AG09309 (cell line): ENCODE measurements around the gene PPM1L.
A peak's percentile ranks its signal among the peaks of the same experiment; 100 is the strongest.

Experiments
- DNase-seq: peaks from one replicate; pipeline ENCODE4 v3.0.0-alpha.2; 2010; ENCODE audit warnings: low read depth
- H3K4me3 ChIP-seq: 2 replicates; pipeline ENCODE4 v1.5.1; 2011; ENCODE audit warnings: mild to moderate bottlenecking, low read depth, low read length, moderate library complexity; ENCODE audit not compliant: control insufficient read depth
- CTCF ChIP-seq: IDR thresholded peaks from 2 replicates; pipeline ENCODE4 v1.5.1; 2011; ENCODE audit warnings: mild to moderate bottlenecking, low read depth, low read length, inconsistent platforms; ENCODE audit not compliant: insufficient read depth, control insufficient read depth; ENCODE audit errors: missing control alignments

Gene PPM1L

GRCh38 chr3:160950542-160950941, 194.5 kb downstream of the PPM1L start:
- TF ChIP-seq CTCF = no peak
- no peak for DNase-seq
- no peak overlapping the region for H3K4me3 ChIP-seq

GRCh38 chr3:160950954-160951353, 194.9 kb downstream of the PPM1L start:
- no peak for DNase-seq
- H3K4me3 ChIP-seq = no peak overlapping the region
- no peak for TF ChIP-seq CTCF

- H3K4me3 ChIP-seq = no peak overlapping the region
- no peak for TF ChIP-seq CTCF
- DNase-seq = no peak
Observed at GRCh38 chr3:160951642-160952487, 195.8 kb downstream of the PPM1L start.

GRCh38 chr3:160953686-160954085, 197.7 kb downstream of the PPM1L start:
- no peak for TF ChIP-seq CTCF
- no peak overlapping the region for H3K4me3 ChIP-seq
- no peak for DNase-seq

- no peak for DNase-seq
- peak; percentile 19 for TF ChIP-seq CTCF
- no peak overlapping the region for H3K4me3 ChIP-seq
Observed at GRCh38 chr3:160956785-160957184, 200.8 kb downstream of the PPM1L start.

- no peak overlapping the region for H3K4me3 ChIP-seq
- no peak for TF ChIP-seq CTCF
- DNase-seq = no peak
Observed at GRCh38 chr3:160960568-160960967, 204.5 kb downstream of the PPM1L start.
